SH-SY5Y (cell line): ENCODE data around the gene EPC1.

Experiments
- GATA2 ChIP-seq: IDR thresholded peaks from 2 replicates; pipeline ENCODE4 v1.6.1; 2011; ENCODE audit warnings: mild to moderate bottlenecking, low read depth, low read length
- GATA3 ChIP-seq: IDR thresholded peaks from 2 replicates; pipeline ENCODE4 v1.6.1; 2011; ENCODE audit warnings: low read depth, mild to moderate bottlenecking, low read length, moderate library complexity

DNA sequence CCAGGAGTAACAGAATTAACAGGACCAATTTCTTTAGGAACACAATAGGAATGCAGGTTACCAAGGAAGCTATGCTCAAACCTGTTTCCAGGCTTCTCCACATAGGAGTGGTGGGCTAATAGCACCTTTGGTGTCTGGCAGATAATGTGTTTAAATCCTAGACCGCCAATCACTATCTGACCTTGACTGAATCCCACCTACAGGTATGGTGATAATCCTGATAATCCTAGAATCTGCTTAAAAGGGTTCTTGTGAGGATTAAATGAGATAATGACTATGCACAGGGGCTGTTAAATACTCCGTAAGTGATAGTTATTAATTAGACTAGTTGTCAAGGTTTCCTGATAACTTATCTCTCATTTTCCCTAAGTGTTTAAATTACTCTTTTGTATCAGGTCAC is 81.2 kb downstream of the EPC1 start:
- TF ChIP-seq GATA3, result no peak
- no peak for TF ChIP-seq GATA2
